Trophoblast cell (in vitro differentiated cells and primary cell): ENCODE data around the gene OGG1.

ENCODE experiments used
- DNase-seq, 2 donors: peaks; one replicate each; pipeline ENCODE4 v3.0.0-alpha.2; 2016
- H2AFZ ChIP-seq: 2 replicates; pipeline ENCODE4 v1.6.1; 2013; ENCODE audit warnings: low read length, moderate library complexity, mild to moderate bottlenecking; ENCODE audit not compliant: insufficient read depth, poor library complexity
- H2AK5ac ChIP-seq: 2 replicates; pipeline ENCODE4 v1.6.1; 2013; ENCODE audit warnings: mild to moderate bottlenecking, low read length
- H2BK120ac ChIP-seq: 2 replicates; pipeline ENCODE4 v1.6.1; 2013; ENCODE audit warnings: low read length, mild to moderate bottlenecking, moderate library complexity; ENCODE audit not compliant: insufficient read depth, poor library complexity
- H2BK12ac ChIP-seq: 2 replicates; pipeline ENCODE4 v1.6.1; 2013; ENCODE audit warnings: mild to moderate bottlenecking, low read length, moderate library complexity
- H2BK5ac ChIP-seq: 2 replicates; pipeline ENCODE4 v1.6.1; 2013; ENCODE audit warnings: low read length, low read depth, moderate library complexity, mild to moderate bottlenecking; ENCODE audit not compliant: poor library complexity
- H3K14ac ChIP-seq: 2 replicates; pipeline ENCODE4 v1.6.1; 2013; ENCODE audit warnings: mild to moderate bottlenecking, low read length
- H3K18ac ChIP-seq: 2 replicates; pipeline ENCODE4 v1.6.1; 2013; ENCODE audit warnings: mild to moderate bottlenecking, low read length
- H3K23ac ChIP-seq: 2 replicates; pipeline ENCODE4 v1.6.1; 2013; ENCODE audit warnings: low read length
- H3K27ac ChIP-seq: 2 replicates; pipeline ENCODE4 v1.5.1; 2013; ENCODE audit warnings: low read depth, mild to moderate bottlenecking, inconsistent platforms, low read length, moderate library complexity
- H3K27me3 ChIP-seq: 2 replicates; pipeline ENCODE4 v1.6.1; 2013; ENCODE audit warnings: inconsistent platforms, mild to moderate bottlenecking, low read length, moderate library complexity; ENCODE audit not compliant: insufficient read depth
- H3K36me3 ChIP-seq, 2 experiments: 1 replicate in 1 of 2; 2 replicates in 1 of 2; pipeline ENCODE4 v1.6.1; 2013; ENCODE audit warnings: low read length in 2 of 2, mild to moderate bottlenecking in 2 of 2, moderate library complexity in 1 of 2; ENCODE audit not compliant: insufficient read depth in 2 of 2, control insufficient read depth in 1 of 2
- H3K4ac ChIP-seq: 2 replicates; pipeline ENCODE4 v1.6.1; 2013; ENCODE audit warnings: low read depth, mild to moderate bottlenecking, low read length, moderate library complexity
- H3K4me1 ChIP-seq, 2 experiments: 1 replicate in 1 of 2; 2 replicates in 1 of 2; pipeline ENCODE4 v1.6.1; 2013; ENCODE audit warnings: low read length in 2 of 2, mild to moderate bottlenecking in 2 of 2, moderate library complexity in 1 of 2; ENCODE audit not compliant: insufficient read depth in 2 of 2, control insufficient read depth in 1 of 2
- H3K4me2 ChIP-seq: 2 replicates; pipeline ENCODE4 v1.6.1; 2013; ENCODE audit warnings: inconsistent platforms, mild to moderate bottlenecking, low read length, moderate library complexity
- H3K4me3 ChIP-seq: 2 replicates; pipeline ENCODE4 v1.5.1; 2013; ENCODE audit warnings: mild to moderate bottlenecking, low read depth, low read length, inconsistent platforms
- H3K79me1 ChIP-seq: one replicate; pipeline ENCODE4 v1.6.1; 2013; ENCODE audit warnings: low read length
- H3K79me2 ChIP-seq: 2 replicates; pipeline ENCODE4 v1.6.1; 2013; ENCODE audit warnings: low read length, mild to moderate bottlenecking; ENCODE audit not compliant: control insufficient read depth, insufficient read depth, poor library complexity
- H3K9ac ChIP-seq: 2 replicates; pipeline ENCODE4 v1.6.1; 2013; ENCODE audit warnings: mild to moderate bottlenecking, low read length
- H3K9me3 ChIP-seq: 2 replicates; pipeline ENCODE4 v1.6.1; 2013; ENCODE audit warnings: low read depth, mild to moderate bottlenecking, control low read depth, inconsistent platforms, low read length; ENCODE audit not compliant: insufficient read depth
- H4K12ac ChIP-seq: 2 replicates; pipeline ENCODE4 v1.6.1; 2013; ENCODE audit warnings: low read depth, mild to moderate bottlenecking, low read length, moderate library complexity
- H4K8ac ChIP-seq: 2 replicates; pipeline ENCODE4 v1.6.1; 2013; ENCODE audit warnings: low read depth, mild to moderate bottlenecking, low read length, moderate library complexity
- H4K91ac ChIP-seq: one replicate; pipeline ENCODE4 v1.6.1; 2013; ENCODE audit warnings: low read depth, mild to moderate bottlenecking, low read length, moderate library complexity
- WGBS: extraction: QIAGEN DNeasy Blood & Tissue Kit; methylation state at CpG from one replicate; pipeline ENCODE4 v1.1.7; 2013; ENCODE audit warnings: missing lambda C conversion rate; ENCODE audit not compliant: insufficient read length, insufficient coverage; ENCODE audit errors: extremely low coverage; 5-methylcytosine and 5-hydroxymethylcytosine counted together

The OGG1 gene

GRCh38 chr3:9703240-9703639 is 46.5 kb upstream of the OGG1 start:
- no peak overlapping the region for H4K91ac ChIP-seq
- H3K4me2 ChIP-seq, result no peak overlapping the region
- H3K36me3 ChIP-seq, result peaks cover 9 to 12% of the 10 kb centered on the region in 2 experiments
- no peak overlapping the region for H4K8ac ChIP-seq
- H3K4me3 ChIP-seq, result no peak overlapping the region
- no peak overlapping the region for H2AFZ ChIP-seq
- no peak overlapping the region for H3K14ac ChIP-seq
- H3K27me3 ChIP-seq, result peaks cover 18% of the 10 kb centered on the region
- no peak overlapping the region for H3K9ac ChIP-seq
- no peak overlapping the region for H3K23ac ChIP-seq
- DNase-seq, result no peak
- no peak overlapping the region for H4K12ac ChIP-seq
- no peak overlapping the region for H2BK12ac ChIP-seq
- no peak overlapping the region for H2BK120ac ChIP-seq
- H2AK5ac ChIP-seq, result no peak overlapping the region
- H3K27ac ChIP-seq, result no peak overlapping the region
- peaks cover 9% of the 10 kb centered on the region for H3K9me3 ChIP-seq
- H2BK5ac ChIP-seq, result no peak overlapping the region
- no peaks in the 10 kb centered on the region for H3K79me1 ChIP-seq
- peaks cover 15 to 23% of the 10 kb centered on the region in 2 experiments for H3K4me1 ChIP-seq
- H3K18ac ChIP-seq, result no peak overlapping the region
- no peak overlapping the region for H3K4ac ChIP-seq
- WGBS, result no CpG with 5 or more reads among the region's 4 CpGs
- H3K79me2 ChIP-seq, result no peaks in the 10 kb centered on the region

- Histone ChIP-seq H3K27me3 (peaks cover 18% of the 10 kb centered on the region), H3K4me3 (no peak within 1 kb of the TSS), H4K8ac (no peak within 1 kb of the TSS), H2AFZ (peak within 1 kb of the TSS; percentile 14), H3K4ac (no peak within 1 kb of the TSS), H3K4me2 (peak within 1 kb of the TSS; percentile 71), H4K12ac (no peak within 1 kb of the TSS), H2BK5ac (no peak within 1 kb of the TSS), H4K91ac (no peak within 1 kb of the TSS), H2AK5ac (no peak within 1 kb of the TSS), H3K18ac (no peak within 1 kb of the TSS), H3K4me1 (peaks cover 15 to 23% of the 10 kb centered on the region in 2 experiments), H3K27ac (no peak within 1 kb of the TSS), H3K36me3 (peaks cover 6 to 8% of the 10 kb centered on the region in 2 experiments), H3K9me3 (peaks cover 9% of the 10 kb centered on the region), H3K79me2 (no peaks in the 10 kb centered on the region), H3K9ac (no peak within 1 kb of the TSS), H2BK12ac (no peak within 1 kb of the TSS), H3K23ac (no peak within 1 kb of the TSS), H3K79me1 (no peaks in the 10 kb centered on the region), H2BK120ac (no peak within 1 kb of the TSS), H3K14ac (no peak within 1 kb of the TSS)
- DNase-seq, result peak in 1 of 2 donors; percentile 5
- WGBS, result no CpG with 5 or more reads among the region's 56 CpGs
These were observed 45.9 kb upstream of the OGG1 start, which contains the start of gene CPNE9 for GRCh38 chr3:9703736-9704346. CPNE9 (plus strand) TSS chr3:9703833; CDS start chr3:9703997, 164 bp downstream.

- no peak overlapping the region for H3K4ac ChIP-seq
- H2BK120ac ChIP-seq, result no peak overlapping the region
- H3K4me3 ChIP-seq, result peak overlapping the region; percentile 35
- H2BK5ac ChIP-seq, result no peak overlapping the region
- H2AFZ ChIP-seq, result peak overlapping the region; percentile 14
- H3K9me3 ChIP-seq, result peaks cover 9% of the 10 kb centered on the region
- H2AK5ac ChIP-seq, result no peak overlapping the region
- peaks cover 15 to 23% of the 10 kb centered on the region in 2 experiments for H3K4me1 ChIP-seq
- no peaks in the 10 kb centered on the region for H3K79me2 ChIP-seq
- no peak overlapping the region for H3K9ac ChIP-seq
- WGBS, result no CpG with 5 or more reads among the region's 62 CpGs
- H3K79me1 ChIP-seq, result no peaks in the 10 kb centered on the region
- peak in 1 of 2 donors; percentile 24 for DNase-seq
- H4K12ac ChIP-seq, result no peak overlapping the region
- H3K36me3 ChIP-seq, result peaks cover 6 to 8% of the 10 kb centered on the region in 2 experiments
- H3K4me2 ChIP-seq, result peak overlapping the region; percentile 71
- H2BK12ac ChIP-seq, result no peak overlapping the region
- no peak overlapping the region for H3K27ac ChIP-seq
- H3K14ac ChIP-seq, result no peak overlapping the region
- peaks cover 18% of the 10 kb centered on the region for H3K27me3 ChIP-seq
- no peak overlapping the region for H3K23ac ChIP-seq
- H3K18ac ChIP-seq, result no peak overlapping the region
- no peak overlapping the region for H4K91ac ChIP-seq
- no peak overlapping the region for H4K8ac ChIP-seq
These were observed 45.1 kb upstream of the OGG1 start for GRCh38 chr3:9704347-9705322.

GRCh38 chr3:9710174-9710739 is 39.5 kb upstream of the OGG1 start:
- no peak overlapping the region for H3K14ac ChIP-seq
- no peaks in the 10 kb centered on the region for H3K36me3 ChIP-seq
- H3K18ac ChIP-seq, result no peak overlapping the region
- H3K9me3 ChIP-seq, result peaks cover 7% of the 10 kb centered on the region
- H2AFZ ChIP-seq, result no peak overlapping the region
- H3K9ac ChIP-seq, result no peak overlapping the region
- H3K27ac ChIP-seq, result no peak overlapping the region
- H3K23ac ChIP-seq, result no peak overlapping the region
- H2BK12ac ChIP-seq, result no peak overlapping the region
- H3K4me1 ChIP-seq, result no peaks in the 10 kb centered on the region
- no peak overlapping the region for H2AK5ac ChIP-seq
- no peaks in the 10 kb centered on the region for H3K79me1 ChIP-seq
- no peak for DNase-seq
- no peak overlapping the region for H3K4me3 ChIP-seq
- H2BK120ac ChIP-seq, result no peak overlapping the region
- no peak overlapping the region for H4K8ac ChIP-seq
- H4K12ac ChIP-seq, result no peak overlapping the region
- no peak overlapping the region for H3K4me2 ChIP-seq
- H3K79me2 ChIP-seq, result no peaks in the 10 kb centered on the region
- H3K27me3 ChIP-seq, result peaks cover 4% of the 10 kb centered on the region
- no peak overlapping the region for H3K4ac ChIP-seq
- H4K91ac ChIP-seq, result no peak overlapping the region
- no peak overlapping the region for H2BK5ac ChIP-seq
- no CpG with 5 or more reads among the region's 3 CpGs for WGBS
